Keratinocyte (primary cell): ENCODE results near the gene SLC35A5. TPM values are rescaled to one million over a fixed set of nuclear protein-coding genes. Genes with fewer than 3 reads are reported as not detected.
"Not testable (repeated sequence)": the region's sequence is repeated elsewhere in the genome, so short reads cannot be mapped to it uniquely, and the experiment has no call there.

Experiments used
- DNase-seq: peaks from one replicate; pipeline ENCODE4 v3.0.0-alpha.2; 2011; ENCODE audit warnings: low read depth, missing footprints, low spot score
- FAIRE-seq: peaks from 2 replicates; lab custom pipeline; 2011; peaks lifted over from hg19 to GRCh38; lab: Jason Lieb, UNC
- H2AFZ ChIP-seq: 2 replicates; pipeline ENCODE4 v1.6.0; 2012; ENCODE audit warnings: low read length, control low read depth, inconsistent platforms; ENCODE audit not compliant: control insufficient read depth
- H3K27ac ChIP-seq: 2 replicates; pipeline ENCODE4 v1.5.1; 2011; ENCODE audit warnings: low read length; ENCODE audit not compliant: control insufficient read depth, insufficient read depth
- H3K27me3 ChIP-seq: 3 replicates; pipeline ENCODE4 v1.6.0; 2011; ENCODE audit warnings: low read length; ENCODE audit not compliant: control insufficient read depth, insufficient read depth; ENCODE audit errors: extremely low read depth
- H3K36me3 ChIP-seq, 2 experiments: 2 replicates in 1 of 2; 3 replicates in 1 of 2; pipeline ENCODE4 v1.5.1; 2011; ENCODE audit warnings: low read length in 2 of 2, mild to moderate bottlenecking in 1 of 2; ENCODE audit not compliant: control insufficient read depth in 2 of 2, insufficient read depth in 2 of 2; ENCODE audit errors: extremely low read depth in 1 of 2
- H3K4me1 ChIP-seq: 3 replicates; pipeline ENCODE4 v1.5.1; 2011; ENCODE audit warnings: low read length; ENCODE audit not compliant: control insufficient read depth, insufficient read depth; ENCODE audit errors: extremely low read depth
- H3K4me2 ChIP-seq: 3 replicates; pipeline ENCODE4 v1.6.0; 2011; ENCODE audit warnings: low read depth, low read length; ENCODE audit not compliant: control insufficient read depth, insufficient read depth; ENCODE audit errors: extremely low read depth
- H3K4me3 ChIP-seq, 3 experiments: fragments of 200-600 bp in 1 of 3; sonication (generic) in 1 of 3; 2 replicates in 2 of 3; 3 replicates in 1 of 3; pipeline ENCODE4 v1.5.1; 2011 to 2016; ENCODE audit warnings: low read length in 3 of 3, mild to moderate bottlenecking in 3 of 3, control low read depth in 2 of 3, inconsistent platforms in 1 of 3, low read depth in 1 of 3, mixed read lengths in 1 of 3, mixed run types in 1 of 3, moderate library complexity in 1 of 3; ENCODE audit not compliant: control insufficient read depth in 2 of 3, insufficient read depth in 2 of 3; ENCODE audit errors: extremely low read depth in 1 of 3
- H3K79me2 ChIP-seq: 2 replicates; pipeline ENCODE4 v1.6.0; 2012; ENCODE audit warnings: low read length; ENCODE audit not compliant: control insufficient read depth, insufficient read depth
- H3K9ac ChIP-seq: 3 replicates; pipeline ENCODE4 v1.6.0; 2011; ENCODE audit warnings: low read length; ENCODE audit not compliant: control insufficient read depth, insufficient read depth; ENCODE audit errors: extremely low read depth
- H3K9me1 ChIP-seq: 3 replicates; pipeline ENCODE4 v1.6.0; 2011; ENCODE audit warnings: low read length; ENCODE audit not compliant: control insufficient read depth, insufficient read depth; ENCODE audit errors: extremely low read depth
- H3K9me3 ChIP-seq: 2 replicates; pipeline ENCODE4 v1.5.1; 2012; ENCODE audit warnings: low read depth, low read length; ENCODE audit not compliant: control insufficient read depth
- H4K20me1 ChIP-seq: 3 replicates; pipeline ENCODE4 v1.6.0; 2011; ENCODE audit warnings: low read length; ENCODE audit not compliant: control insufficient read depth, insufficient read depth; ENCODE audit errors: extremely low read depth
- EZH2 ChIP-seq: IDR thresholded peaks from one replicate; pipeline ENCODE4 v1.6.1; 2012; ENCODE audit warnings: inconsistent platforms, mild to moderate bottlenecking, low read length, moderate library complexity
- dilution Hi-C: fragments of 300-500 bp; cut with MboI; formaldehyde crosslinking; loops from one replicate; pipeline ENCODE4 v1.7.0; 2020; ENCODE audit warnings: low sequenced_read_pairs; ENCODE audit not compliant: extremely low pct_ligation_motif_present
- polyA plus RNA-seq, 5 experiments: library from polyadenylated mRNA; depleted of rRNA in 3 of 5; stranded (reverse) in 3 of 5; stranded (forward) in 1 of 5; unstranded in 1 of 5; fragments of >200 nt; gene quantifications; 1 replicate in 1 of 5; 2 replicates in 3 of 5; 3 replicates in 1 of 5; pipeline versions ENCODE4 v1.2.1 to v1.2.3, GENCODE V29; 2011 to 2012; ENCODE audit warnings: missing spikeins in 2 of 5, low read depth in 1 of 5, low replicate concordance in 1 of 5
- TF ChIP-seq, protein P1 (sequence below), 3 experiments: IDR thresholded peaks in 1 of 3; conservative IDR thresholded peaks in 1 of 3; optimal IDR thresholded peaks in 1 of 3; 2 replicates in 2 of 3; 3 replicates in 1 of 3; pipeline versions ENCODE3 to v1.5.1; 2011; ENCODE audit warnings: low read length in 3 of 3, mild to moderate bottlenecking in 3 of 3, moderate library complexity in 2 of 3, control low read depth in 1 of 3, inconsistent platforms in 1 of 3; ENCODE audit not compliant: insufficient read depth in 2 of 3; ENCODE audit errors: extremely low read depth in 1 of 3

The SLC35A5 gene
- polyA plus RNA-seq, 1 donor (not counting 4 experiments of a cell fraction or from before 2014, with no cell fraction given) = 31.8 TPM

DNA sequence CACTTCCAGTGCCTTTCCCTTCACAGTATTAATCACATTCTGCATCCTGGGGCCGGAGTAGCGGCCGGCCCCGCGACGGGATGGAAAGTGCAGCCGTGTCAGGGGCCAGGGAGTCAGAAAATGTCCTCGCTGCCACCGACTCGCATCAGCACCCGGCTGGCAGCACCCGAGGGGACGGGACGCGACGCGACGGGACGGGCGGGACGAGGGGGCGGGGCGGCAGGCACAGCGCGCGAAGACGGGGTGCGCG lies 436 bp upstream of the SLC35A5 start:
- Histone ChIP-seq H3K9me1 (no peaks in the 10 kb centered on the region), H3K27me3 (no peaks in the 10 kb centered on the region), H3K36me3 (no peaks in the 10 kb centered on the region), H4K20me1 (no peaks in the 10 kb centered on the region), H3K4me2 (peak overlapping the region; percentile 86), H3K4me1 (peaks cover 17% of the 10 kb centered on the region), H3K4me3 (peak overlapping the region; percentile 54 to 89 (median 73)), H3K79me2 (peaks cover 42% of the 10 kb centered on the region), H2AFZ (peak overlapping the region; percentile 98), H3K27ac (peak overlapping the region; percentile 97), H3K9me3 (no peaks in the 10 kb centered on the region), H3K9ac (peak overlapping the region; percentile 94)
- DNase-seq (no peak), FAIRE-seq (no peak)
- dilution Hi-C loops = no loop called here
- TF ChIP-seq, protein P1, sequence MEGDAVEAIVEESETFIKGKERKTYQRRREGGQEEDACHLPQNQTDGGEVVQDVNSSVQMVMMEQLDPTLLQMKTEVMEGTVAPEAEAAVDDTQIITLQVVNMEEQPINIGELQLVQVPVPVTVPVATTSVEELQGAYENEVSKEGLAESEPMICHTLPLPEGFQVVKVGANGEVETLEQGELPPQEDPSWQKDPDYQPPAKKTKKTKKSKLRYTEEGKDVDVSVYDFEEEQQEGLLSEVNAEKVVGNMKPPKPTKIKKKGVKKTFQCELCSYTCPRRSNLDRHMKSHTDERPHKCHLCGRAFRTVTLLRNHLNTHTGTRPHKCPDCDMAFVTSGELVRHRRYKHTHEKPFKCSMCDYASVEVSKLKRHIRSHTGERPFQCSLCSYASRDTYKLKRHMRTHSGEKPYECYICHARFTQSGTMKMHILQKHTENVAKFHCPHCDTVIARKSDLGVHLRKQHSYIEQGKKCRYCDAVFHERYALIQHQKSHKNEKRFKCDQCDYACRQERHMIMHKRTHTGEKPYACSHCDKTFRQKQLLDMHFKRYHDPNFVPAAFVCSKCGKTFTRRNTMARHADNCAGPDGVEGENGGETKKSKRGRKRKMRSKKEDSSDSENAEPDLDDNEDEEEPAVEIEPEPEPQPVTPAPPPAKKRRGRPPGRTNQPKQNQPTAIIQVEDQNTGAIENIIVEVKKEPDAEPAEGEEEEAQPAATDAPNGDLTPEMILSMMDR (optimal IDR thresholded peaks at IDR 0.05 in 1 of 3, IDR thresholded peaks at IDR 0.05 in 1 of 3, conservative IDR thresholded peaks at IDR 0.05 in 1 of 3; ENCODE audit: extremely low read depth in 1 of 3, insufficient read depth in 2 of 3, low read length in 3 of 3) = no peak
- TF ChIP-seq EZH2 = no peak

- DNase-seq, dilution Hi-C loops, FAIRE-seq: not testable (repeated sequence)
Observed at GRCh38 chr3:112564247-112564939, 2.5 kb downstream of the SLC35A5 start.

GRCh38 chr3:112564940-112565305 lies 3.1 kb downstream of the SLC35A5 start:
- dilution Hi-C loops = no loop called here
- peaks cover 8% of the 10 kb centered on the region for H3K4me1 ChIP-seq
- no peak overlapping the region for H3K27ac ChIP-seq
- peaks cover 0 to 1% of the 10 kb centered on the region in 2 experiments for H3K36me3 ChIP-seq
- no peaks in the 10 kb centered on the region for H3K27me3 ChIP-seq
- no peak overlapping the region for H3K4me3 ChIP-seq
- H3K9ac ChIP-seq = no peak overlapping the region
- H4K20me1 ChIP-seq = no peaks in the 10 kb centered on the region
- TF ChIP-seq, protein P1 (optimal IDR thresholded peaks at IDR 0.05 in 1 of 3, IDR thresholded peaks at IDR 0.05 in 1 of 3, conservative IDR thresholded peaks at IDR 0.05 in 1 of 3; ENCODE audit: extremely low read depth in 1 of 3, insufficient read depth in 2 of 3, low read length in 3 of 3) = no peak
- no peak for TF ChIP-seq EZH2
- no peak overlapping the region for H2AFZ ChIP-seq
- H3K9me3 ChIP-seq = no peaks in the 10 kb centered on the region
- peaks cover 14% of the 10 kb centered on the region for H3K79me2 ChIP-seq
- FAIRE-seq = no peak
- H3K4me2 ChIP-seq = no peak overlapping the region
- no peak for DNase-seq
- H3K9me1 ChIP-seq = no peaks in the 10 kb centered on the region

More at GRCh38 chr3:112564247-112564939, 2.5 kb downstream of the SLC35A5 start:
- H3K4me2 ChIP-seq, H3K36me3 ChIP-seq, H3K9me3 ChIP-seq, H3K27me3 ChIP-seq, H3K4me3 ChIP-seq, H2AFZ ChIP-seq, H3K9ac ChIP-seq, H3K9me1 ChIP-seq, H3K27ac ChIP-seq, H4K20me1 ChIP-seq: not testable (repeated sequence)
- H3K4me1 ChIP-seq = peaks cover 13% of the 10 kb centered on the region
- peaks cover 20% of the 10 kb centered on the region for H3K79me2 ChIP-seq
